Astrocyte (in vitro differentiated cells and primary cell): ENCODE results near the gene OR56B1. TPM values are rescaled to one million over a fixed set of nuclear protein-coding genes. Genes with fewer than 3 reads are reported as not detected.
"Not testable (repeated sequence)": the region's sequence is repeated elsewhere in the genome, so short reads cannot be mapped to it uniquely, and the experiment has no call there.

Source experiments
- DNase-seq: peaks from one replicate; pipeline ENCODE4 v3.0.0-alpha.2; 2010; ENCODE audit warnings: low read depth
- FAIRE-seq: peaks from 2 replicates; lab custom pipeline; 2011; peaks lifted over from hg19 to GRCh38; lab: Jason Lieb, UNC
- H2AFZ ChIP-seq: 2 replicates; pipeline ENCODE4 v1.6.0; 2012; ENCODE audit warnings: low read depth, low read length, inconsistent platforms
- H3K27ac ChIP-seq: 2 replicates; pipeline ENCODE4 v1.5.1; 2011; ENCODE audit warnings: low read depth, low read length, inconsistent platforms
- H3K27me3 ChIP-seq: 2 replicates; pipeline ENCODE4 v1.6.0; 2011; ENCODE audit warnings: low read length, inconsistent platforms; ENCODE audit not compliant: insufficient read depth
- H3K36me3 ChIP-seq: 2 replicates; pipeline ENCODE4 v1.5.1; 2011; ENCODE audit warnings: low read length, inconsistent platforms; ENCODE audit not compliant: insufficient read depth
- H3K4me1 ChIP-seq: 2 replicates; pipeline ENCODE4 v1.5.1; 2011; ENCODE audit warnings: low read length, inconsistent platforms; ENCODE audit not compliant: insufficient read depth
- H3K4me2 ChIP-seq: 2 replicates; pipeline ENCODE4 v1.6.0; 2012; ENCODE audit warnings: low read length, inconsistent platforms
- H3K4me3 ChIP-seq: 2 replicates; pipeline ENCODE4 v1.5.1; 2011; ENCODE audit warnings: low read depth, mild to moderate bottlenecking, low read length, inconsistent platforms; ENCODE audit not compliant: insufficient read depth
- H3K79me2 ChIP-seq: 2 replicates; pipeline ENCODE4 v1.6.0; 2012; ENCODE audit warnings: mild to moderate bottlenecking, low read length, inconsistent platforms; ENCODE audit not compliant: insufficient read depth
- H3K9ac ChIP-seq: 2 replicates; pipeline ENCODE4 v1.6.0; 2012; ENCODE audit warnings: mild to moderate bottlenecking, low read length, inconsistent platforms
- H3K9me3 ChIP-seq: 2 replicates; pipeline ENCODE4 v1.5.1; 2012; ENCODE audit warnings: low read depth, mild to moderate bottlenecking, low read length, inconsistent platforms; ENCODE audit not compliant: insufficient read depth
- H4K20me1 ChIP-seq: 2 replicates; pipeline ENCODE4 v1.6.0; 2012; ENCODE audit warnings: low read length, inconsistent platforms; ENCODE audit not compliant: insufficient read depth
- H3K27ac Mint-ChIP-seq: one replicate; pipeline ENCODE4 v1.8.0; 2021; ENCODE audit warnings: mild to moderate bottlenecking, mixed read lengths; ENCODE audit not compliant: unreplicated experiment
- H3K27me3 Mint-ChIP-seq: one replicate; pipeline ENCODE4 v1.8.0; 2021; ENCODE audit warnings: low read depth, mixed read lengths; ENCODE audit not compliant: unreplicated experiment
- H3K36me3 Mint-ChIP-seq: one replicate; pipeline ENCODE4 v1.8.0; 2021; ENCODE audit warnings: low read depth, mixed read lengths; ENCODE audit not compliant: unreplicated experiment
- H3K4me1 Mint-ChIP-seq: one replicate; pipeline ENCODE4 v1.8.0; 2021; ENCODE audit warnings: low read depth, mixed read lengths; ENCODE audit not compliant: unreplicated experiment
- H3K4me3 Mint-ChIP-seq: one replicate; pipeline ENCODE4 v1.8.0; 2021; ENCODE audit warnings: mild to moderate bottlenecking, moderate library complexity, mixed read lengths; ENCODE audit not compliant: unreplicated experiment
- H3K9me3 Mint-ChIP-seq: one replicate; pipeline ENCODE4 v1.8.0; 2021; ENCODE audit warnings: mild to moderate bottlenecking, mixed read lengths; ENCODE audit not compliant: unreplicated experiment
- CTCF ChIP-seq: IDR thresholded peaks from 2 replicates; pipeline ENCODE4 v1.5.1; 2011; ENCODE audit warnings: low read depth, mild to moderate bottlenecking, inconsistent platforms, low read length, moderate library complexity; ENCODE audit not compliant: insufficient read depth
- EZH2 ChIP-seq: IDR thresholded peaks from 2 replicates; pipeline ENCODE4 v1.6.1; 2012; ENCODE audit warnings: mild to moderate bottlenecking, low read length, inconsistent platforms; ENCODE audit not compliant: insufficient read depth
- total RNA-seq: library from RNA; stranded (reverse); gene quantifications from 2 replicates; pipeline ENCODE4 v1.2.1, GENCODE V29; 2021

OR56B1 gene
- total RNA-seq, 1 donor from 2014 or later: not detected

GRCh38 chr11:5712507-5712906, 23.7 kb upstream of the OR56B1 start:
- Mint-ChIP-seq H3K36me3 (peaks cover 18% of the 10 kb centered on the region), H3K27me3 (no peaks in the 10 kb centered on the region), H3K27ac (no peak overlapping the region), H3K9me3 (no peaks in the 10 kb centered on the region), H3K4me3 (no peak overlapping the region), H3K4me1 (no peaks in the 10 kb centered on the region)
- H3K9ac ChIP-seq: no peak overlapping the region
- no peaks in the 10 kb centered on the region for H3K4me1 ChIP-seq
- H3K9me3 ChIP-seq: no peaks in the 10 kb centered on the region
- no peak overlapping the region for H3K4me3 ChIP-seq
- H4K20me1 ChIP-seq: no peaks in the 10 kb centered on the region
- peaks cover 6% of the 10 kb centered on the region for H3K36me3 ChIP-seq
- H3K4me2 ChIP-seq: no peak overlapping the region
- no peaks in the 10 kb centered on the region for H3K27me3 ChIP-seq
- no peak for FAIRE-seq
- no peak overlapping the region for H3K27ac ChIP-seq
- DNase-seq: no peak
- no peaks in the 10 kb centered on the region for H3K79me2 ChIP-seq
- TF ChIP-seq CTCF (peak; percentile 38), EZH2 (no peak)
- no peak overlapping the region for H2AFZ ChIP-seq

GRCh38 chr11:5713695-5714094, 22.6 kb upstream of the OR56B1 start:
- no peak for FAIRE-seq
- Mint-ChIP-seq H3K4me3 (no peak overlapping the region), H3K36me3 (peaks cover 12% of the 10 kb centered on the region), H3K27ac (no peak overlapping the region), H3K27me3 (no peaks in the 10 kb centered on the region), H3K4me1 (no peaks in the 10 kb centered on the region), H3K9me3 (no peaks in the 10 kb centered on the region)
- Histone ChIP-seq H3K9me3 (no peaks in the 10 kb centered on the region), H4K20me1 (no peaks in the 10 kb centered on the region), H3K9ac (no peak overlapping the region), H3K4me1 (no peaks in the 10 kb centered on the region), H3K27me3 (no peaks in the 10 kb centered on the region), H3K4me2 (no peak overlapping the region), H2AFZ (no peak overlapping the region), H3K79me2 (no peaks in the 10 kb centered on the region), H3K36me3 (peaks cover 3% of the 10 kb centered on the region), H3K4me3 (no peak overlapping the region), H3K27ac (no peak overlapping the region)
- peak; percentile 34 for DNase-seq
- TF ChIP-seq CTCF: no peak
- no peak for TF ChIP-seq EZH2

GRCh38 chr11:5716518-5716917, 19.7 kb upstream of the OR56B1 start:
- not testable (repeated sequence) for H3K27ac Mint-ChIP-seq, H3K9me3 ChIP-seq, H3K4me1 ChIP-seq, H3K79me2 ChIP-seq, H4K20me1 ChIP-seq, H3K9me3 Mint-ChIP-seq, H3K27ac ChIP-seq, H3K36me3 ChIP-seq, FAIRE-seq, H3K4me1 Mint-ChIP-seq, H3K9ac ChIP-seq, H3K36me3 Mint-ChIP-seq, H3K27me3 Mint-ChIP-seq, H3K4me3 ChIP-seq, H3K4me3 Mint-ChIP-seq, DNase-seq, H3K4me2 ChIP-seq, H2AFZ ChIP-seq, H3K27me3 ChIP-seq
